ENCODE measurements around the gene IFNGR2.

Gene IFNGR2

GRCh38 chr21:33424214-33424613 lies 21.0 kb downstream of the IFNGR2 start:
- TF ChIP-seq ESRRG (CRISPR knock-in tag; IDR thresholded peaks at IDR 0.05) (no peak), BACH2 (CRISPR knock-in tag; IDR thresholded peaks at IDR 0.05; ENCODE audit: borderline replicate concordance) (no peak), TOX (CRISPR knock-in tag; IDR thresholded peaks at IDR 0.05; ENCODE audit: borderline replicate concordance) (no peak), ZFP30 (CRISPR knock-in tag; IDR thresholded peaks at IDR 0.05) (no peak), ISL1 (CRISPR knock-in tag; IDR thresholded peaks at IDR 0.05) (no peak), GLIS3 (CRISPR knock-in tag; IDR thresholded peaks at IDR 0.05) (no peak), ZNF70 (CRISPR knock-in tag; IDR thresholded peaks at IDR 0.05) (no peak), ARNTL (CRISPR knock-in tag; IDR thresholded peaks at IDR 0.05; ENCODE audit: borderline replicate concordance, low read depth) (no peak), OSR1 (CRISPR knock-in tag; IDR thresholded peaks at IDR 0.05) (no peak), RARB (CRISPR knock-in tag; IDR thresholded peaks at IDR 0.05) (no peak), CSDC2 (CRISPR knock-in tag; IDR thresholded peaks at IDR 0.05) (no peak), SNAI2 (CRISPR knock-in tag; IDR thresholded peaks at IDR 0.05) (no peak), ZC3H10 (CRISPR knock-in tag; IDR thresholded peaks at IDR 0.05) (no peak)
- no peak for ATAC-seq

- no peak for ATAC-seq
- TF ChIP-seq ZC3H10 (CRISPR knock-in tag; IDR thresholded peaks at IDR 0.05): no peak
- no peak for TF ChIP-seq CSDC2 (CRISPR knock-in tag; IDR thresholded peaks at IDR 0.05)
- TF ChIP-seq OSR1 (CRISPR knock-in tag; IDR thresholded peaks at IDR 0.05): no peak
- no peak for TF ChIP-seq ZFP3 (CRISPR knock-in tag; IDR thresholded peaks at IDR 0.05)
- no peak for TF ChIP-seq CSRNP3 (CRISPR knock-in tag; IDR thresholded peaks at IDR 0.05)
- no peak for TF ChIP-seq PPARA (CRISPR knock-in tag; IDR thresholded peaks at IDR 0.05; ENCODE audit: borderline replicate concordance)
- no peak for TF ChIP-seq CREB5 (CRISPR knock-in tag; IDR thresholded peaks at IDR 0.05; ENCODE audit: low read depth)
- TF ChIP-seq ZNF8 (CRISPR knock-in tag; IDR thresholded peaks at IDR 0.05): no peak
- TF ChIP-seq GLIS3 (CRISPR knock-in tag; IDR thresholded peaks at IDR 0.05): no peak
- no peak for TF ChIP-seq ESRRG (CRISPR knock-in tag; IDR thresholded peaks at IDR 0.05)
- no peak for TF ChIP-seq POU6F1 (CRISPR knock-in tag; IDR thresholded peaks at IDR 0.05; ENCODE audit: borderline replicate concordance, low read depth)
- no peak for TF ChIP-seq ZFP30 (CRISPR knock-in tag; IDR thresholded peaks at IDR 0.05)
- TF ChIP-seq SNAI2 (CRISPR knock-in tag; IDR thresholded peaks at IDR 0.05): no peak
- no peak for TF ChIP-seq PATZ1 (CRISPR knock-in tag; IDR thresholded peaks at IDR 0.05; ENCODE audit: borderline replicate concordance)
- no peak for TF ChIP-seq ZNF70 (CRISPR knock-in tag; IDR thresholded peaks at IDR 0.05)
- no peak for TF ChIP-seq TSHZ2 (CRISPR knock-in tag; IDR thresholded peaks at IDR 0.05)
- no peak for TF ChIP-seq TOX (CRISPR knock-in tag; IDR thresholded peaks at IDR 0.05; ENCODE audit: borderline replicate concordance)
- no peak for TF ChIP-seq RARB (CRISPR knock-in tag; IDR thresholded peaks at IDR 0.05)
- no peak for TF ChIP-seq ZNF565 (CRISPR knock-in tag; conservative IDR thresholded peaks at IDR 0.05; ENCODE audit: low read depth)
Measured at GRCh38 chr21:33425825-33426224, 22.6 kb downstream of the IFNGR2 start.

GRCh38 chr21:33427051-33427450 lies 23.8 kb downstream of the IFNGR2 start:
- no peak for TF ChIP-seq TCF4 (CRISPR knock-in tag; IDR thresholded peaks at IDR 0.05; ENCODE audit: borderline replicate concordance)
- no peak for ATAC-seq
